ENCODE measurements around the gene NDUFB7.

GRCh38 chr19:14561249-14561648 lies 10.6 kb downstream of the NDUFB7 start:
- TF ChIP-seq CTCF (IDR thresholded peaks at IDR 0.05) (no peak), POLR2A (IDR thresholded peaks at IDR 0.05) (no peak)
